HPDE6-E6E7 (cell line): ENCODE measurements around the gene NFS1.
A peak's percentile ranks its signal among the peaks of the same experiment; 100 is the strongest.

Experiments used
- DNase-seq: peaks from one replicate; pipeline ENCODE4 v3.0.0; 2011; ENCODE audit warnings: missing footprints; ENCODE audit errors: extremely low spot score

NFS1 gene

DNA sequence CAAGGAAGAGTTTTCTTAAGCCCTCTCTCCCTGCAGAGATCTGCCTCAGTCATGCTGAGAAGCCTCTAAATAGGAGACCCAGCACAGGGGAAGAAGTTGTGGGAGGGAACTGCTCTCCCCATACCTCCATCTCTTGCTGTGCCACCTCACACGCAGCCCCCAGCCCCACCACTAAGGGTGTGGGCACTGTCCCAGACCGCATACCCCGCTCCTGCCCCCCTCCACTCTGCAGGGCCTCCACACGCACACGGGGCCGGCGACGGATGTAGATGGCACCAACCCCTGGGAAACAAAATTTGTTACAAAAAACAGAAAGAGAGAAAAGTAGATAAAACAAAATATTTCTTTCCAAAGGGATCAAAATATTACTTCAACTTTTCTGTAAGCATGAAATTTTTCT, 24.2 kb downstream of the NFS1 start:
- no peak for DNase-seq

DNA sequence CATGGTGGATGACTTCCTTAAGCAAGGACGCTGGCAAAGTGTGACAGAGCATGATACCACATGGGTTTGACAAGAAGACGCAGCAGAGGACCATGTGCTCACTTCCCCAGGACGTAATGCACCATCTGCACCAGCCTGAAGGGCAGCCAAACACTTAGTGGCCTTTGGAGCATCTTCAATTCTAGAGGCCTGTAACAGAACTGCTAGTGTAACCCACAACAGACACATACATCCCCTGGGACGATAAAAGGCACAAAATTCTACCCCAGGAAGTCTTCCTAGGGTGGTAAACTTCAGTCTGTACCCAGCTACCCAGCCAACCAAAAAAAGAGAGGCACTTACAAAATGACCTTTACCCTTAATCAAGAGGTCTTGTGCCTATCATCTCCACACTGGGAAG, 25.3 kb downstream of the NFS1 start:
- DNase-seq: no peak

DNA sequence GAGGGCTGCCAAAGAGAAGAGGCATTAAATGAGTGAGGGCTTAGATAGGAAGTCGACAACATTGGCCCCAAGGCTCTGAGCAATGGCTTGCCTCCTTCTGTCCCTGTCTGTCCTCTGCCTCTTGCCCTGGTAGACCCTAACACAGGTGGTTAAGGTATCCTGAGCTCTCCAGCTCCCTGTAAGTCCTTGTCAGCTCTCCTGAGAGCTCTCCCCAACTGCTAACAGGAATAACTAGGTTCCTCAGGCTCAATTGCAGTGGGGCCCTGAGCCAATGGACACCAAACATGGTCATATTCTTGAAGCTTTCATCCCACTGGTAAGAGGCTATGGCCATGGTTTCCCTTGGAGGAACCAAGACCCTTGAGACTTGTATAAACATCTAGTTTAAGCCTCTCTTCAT, 29.5 kb downstream of the NFS1 start:
- no peak for DNase-seq

DNA sequence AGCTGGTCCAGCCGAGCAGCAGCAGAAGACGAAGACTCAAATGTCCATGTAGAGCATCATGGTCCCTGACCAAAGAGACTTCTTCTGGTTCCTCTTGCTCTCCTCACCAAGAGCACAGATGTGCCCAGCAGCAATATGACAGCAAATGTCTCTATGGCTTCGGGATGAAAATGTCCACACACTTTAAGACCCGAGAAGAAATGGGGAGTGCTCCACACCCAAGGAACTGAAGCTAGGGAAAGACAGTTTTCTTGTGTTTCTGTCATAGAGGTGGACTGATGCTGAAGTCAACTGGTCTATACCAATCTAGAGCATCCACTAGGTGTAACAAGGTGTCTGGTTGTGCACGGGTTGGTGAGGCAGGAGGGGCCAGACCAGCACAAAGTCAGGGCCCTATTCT, 29.9 kb downstream of the NFS1 start:
- DNase-seq: no peak

DNA sequence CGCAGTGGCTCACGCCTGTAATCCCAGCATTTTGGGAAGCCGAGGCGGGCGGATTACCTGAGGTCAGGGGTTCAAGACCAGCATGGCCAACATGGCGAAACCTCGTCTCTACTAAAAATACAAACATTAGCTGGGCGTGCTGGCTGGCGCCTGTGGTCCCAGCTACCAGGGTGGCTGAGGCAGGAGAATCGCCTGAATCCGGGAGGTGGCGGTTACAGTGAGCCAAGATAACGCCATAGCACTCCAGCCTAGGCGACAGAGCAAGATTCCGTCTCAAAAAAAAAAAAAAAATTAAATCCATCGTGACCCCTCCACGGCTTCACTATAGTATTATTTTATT, 33.2 kb downstream of the NFS1 start:
- DNase-seq: no peak

DNA sequence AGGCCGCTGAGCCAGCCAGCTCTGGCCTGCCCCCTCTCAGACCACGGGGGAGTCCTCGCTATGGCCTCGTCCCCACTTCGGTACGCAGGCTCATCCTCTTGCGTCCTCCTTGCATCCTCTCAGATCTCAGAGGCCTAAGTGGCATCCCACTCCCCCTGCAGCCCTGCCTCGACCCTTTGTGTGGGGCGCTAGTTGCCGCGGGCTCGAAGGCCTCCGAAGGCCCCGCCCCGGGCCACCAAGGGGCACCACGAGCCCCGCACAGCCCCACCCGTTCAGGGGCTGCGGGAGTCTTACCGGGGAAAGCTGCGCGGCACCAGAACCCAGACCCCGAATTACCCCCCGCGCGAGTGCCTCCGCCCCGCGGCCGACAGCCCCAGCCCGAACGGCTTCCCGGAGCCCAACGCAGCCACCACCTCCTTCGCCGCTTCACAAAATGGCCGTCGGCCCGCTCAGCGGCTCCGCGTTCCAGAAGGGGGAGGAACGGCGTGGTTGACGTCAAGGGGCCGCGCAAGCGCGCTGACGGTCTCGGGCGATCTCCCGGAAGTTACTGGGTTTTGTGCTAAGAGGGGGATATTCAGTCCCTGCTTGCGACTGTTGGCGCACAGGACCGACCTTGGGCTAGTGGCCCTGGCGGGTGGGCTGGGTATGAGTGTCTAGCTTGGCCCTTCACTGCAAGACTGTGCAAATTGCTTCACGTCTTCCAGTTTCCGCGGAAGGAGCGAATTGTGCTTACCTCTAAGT, 34.5 kb downstream of the NFS1 start, which contains the start of the genes CPNE1 and RBM12:
TSS of gene CPNE1 (minus strand) at position 435 of the 741 bp plus-strand sequence. CDS start 31,977 bp downstream, outside the sequence.
TSS of gene RBM12 (minus strand) at position 435 of the 741 bp plus-strand sequence. CDS start 9,578 bp downstream, outside the sequence.
- peak; percentile 100 for DNase-seq

DNA sequence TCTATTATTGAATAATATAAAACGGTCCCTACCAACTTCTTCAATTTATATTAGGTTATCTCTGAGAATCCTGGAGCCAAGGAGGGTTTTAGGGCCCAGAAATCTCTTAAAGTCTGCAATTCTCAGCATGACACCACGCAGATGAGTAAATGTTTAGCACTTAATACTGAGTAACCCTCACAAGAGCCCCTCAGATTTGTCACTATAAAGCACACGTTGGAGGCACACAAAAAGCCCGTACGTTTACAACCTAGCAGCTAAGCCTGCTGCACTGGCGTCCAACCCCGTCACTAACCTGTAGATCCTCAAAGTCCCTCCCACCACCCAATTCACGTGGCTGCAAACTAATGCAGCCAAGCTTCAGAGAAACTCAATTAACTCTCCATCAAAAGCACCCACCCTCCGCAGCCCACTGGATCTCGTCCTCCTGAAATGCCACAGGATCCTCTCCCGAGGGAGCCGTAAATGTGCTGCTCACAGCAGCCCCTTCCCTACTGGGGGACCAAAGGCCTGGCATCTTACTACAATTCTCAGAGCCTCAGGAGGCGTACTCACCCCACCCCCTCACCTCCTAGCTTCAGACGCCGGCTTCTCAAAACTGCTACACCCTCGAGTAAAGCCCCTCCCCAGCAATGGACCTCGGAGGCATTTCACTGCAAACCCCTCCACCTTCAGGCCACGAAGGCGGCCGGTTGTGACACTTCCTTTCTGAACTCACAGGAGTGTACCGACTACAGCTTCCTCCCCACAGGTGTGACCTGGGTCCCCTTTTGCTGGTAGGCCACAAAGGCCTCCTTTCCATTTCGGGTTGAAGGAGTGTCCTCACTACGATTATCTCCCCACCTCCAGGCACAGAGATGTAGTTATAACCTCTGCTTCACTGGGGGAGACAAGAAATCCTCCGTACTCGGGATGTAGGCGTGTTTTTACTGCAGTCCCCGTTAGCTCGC, 35.4 kb downstream of the NFS1 start:
- DNase-seq: peak; percentile 60

DNA sequence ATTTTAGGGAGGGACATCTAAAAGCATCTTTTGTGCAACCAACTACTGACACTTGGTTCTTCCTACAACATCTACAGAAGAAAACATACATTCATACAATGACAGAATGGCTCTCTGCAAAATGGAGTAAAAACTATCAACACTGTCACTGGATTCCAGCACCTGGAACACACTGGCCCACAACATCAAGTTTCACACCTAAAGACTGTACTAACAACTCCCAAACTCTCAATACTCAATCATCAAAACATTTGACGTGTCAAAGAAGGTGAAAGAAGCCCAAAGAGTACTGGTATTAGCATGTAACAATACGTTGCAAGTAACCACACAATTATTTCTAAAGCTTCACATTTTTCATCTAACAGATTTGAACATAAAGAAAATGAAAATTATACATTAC, 36.6 kb downstream of the NFS1 start:
- no peak for DNase-seq

DNA sequence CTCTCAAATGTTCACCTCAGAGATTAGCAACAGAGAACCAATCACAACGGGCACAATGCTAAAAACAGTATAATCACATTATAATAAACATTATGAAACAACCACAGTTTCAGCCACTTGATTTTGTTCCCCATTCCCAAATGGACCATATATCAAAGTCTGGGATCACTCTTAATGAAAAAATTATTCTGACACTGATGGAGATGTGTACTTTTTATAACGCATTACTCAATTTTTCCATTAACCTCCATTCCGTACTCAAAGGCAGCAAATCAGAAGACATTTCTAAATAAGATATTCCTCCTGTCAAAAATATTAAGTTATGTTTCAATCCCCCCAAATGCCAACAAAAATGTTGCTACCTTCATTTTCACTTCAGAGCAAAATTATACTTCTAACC, 37.2 kb downstream of the NFS1 start:
- DNase-seq: no peak

DNA sequence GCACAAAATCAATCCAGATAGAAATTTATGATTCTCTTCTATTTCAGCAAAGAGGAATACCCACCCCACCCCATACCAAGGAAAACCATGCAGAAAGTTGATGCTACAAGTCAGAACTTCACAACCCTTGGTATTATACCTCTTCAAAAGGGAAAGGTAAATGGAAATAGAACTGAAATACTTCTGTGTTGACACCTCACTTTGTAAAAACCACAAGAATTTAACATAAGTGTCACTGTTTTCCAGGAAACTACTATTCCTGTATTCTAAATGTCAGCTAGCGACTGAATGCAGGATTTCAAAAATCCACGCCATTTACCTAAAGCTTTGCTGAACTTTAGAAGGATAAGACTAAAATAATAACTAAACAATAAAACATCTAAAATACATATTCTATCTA, 38.1 kb downstream of the NFS1 start:
- peak; percentile 38 for DNase-seq

DNA sequence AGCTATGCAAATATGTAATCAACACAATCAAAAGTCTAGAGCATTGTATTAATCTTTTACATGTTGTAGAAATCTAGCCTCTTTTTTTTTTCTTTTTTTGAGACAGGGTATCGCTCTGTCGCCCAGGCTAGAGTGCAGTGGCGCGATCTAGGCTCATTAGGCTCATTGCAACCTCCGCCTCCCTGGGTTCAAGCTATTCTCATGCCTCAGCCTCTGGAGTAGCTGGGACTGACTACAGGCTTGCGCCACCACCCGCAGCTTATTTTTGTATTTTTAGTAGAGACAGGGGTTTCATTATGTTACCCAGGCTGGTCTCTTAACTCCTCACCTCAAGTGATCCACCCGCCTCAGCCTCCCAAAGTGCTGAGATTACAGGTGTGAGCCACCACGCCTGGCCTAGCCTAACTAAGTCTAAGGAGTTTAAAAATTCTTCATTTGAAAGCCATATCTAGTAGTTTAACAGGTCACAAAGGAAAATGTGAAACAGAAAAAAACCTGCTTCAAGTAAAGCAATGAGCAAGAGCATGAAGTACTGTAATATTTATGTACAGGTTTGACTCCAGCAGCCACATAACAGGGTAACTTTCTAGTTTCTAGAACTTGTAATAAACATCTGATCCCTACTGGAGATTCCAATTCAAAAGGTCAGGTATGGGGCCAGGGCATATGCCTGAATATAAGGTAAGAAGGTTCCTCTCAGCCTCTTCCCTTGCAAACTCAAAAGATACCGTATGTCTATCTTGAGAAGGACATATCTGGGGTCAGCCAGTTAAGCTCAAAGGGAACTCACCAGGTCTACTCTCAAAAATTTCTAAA, 38.8 kb downstream of the NFS1 start:
- DNase-seq: no peak

DNA sequence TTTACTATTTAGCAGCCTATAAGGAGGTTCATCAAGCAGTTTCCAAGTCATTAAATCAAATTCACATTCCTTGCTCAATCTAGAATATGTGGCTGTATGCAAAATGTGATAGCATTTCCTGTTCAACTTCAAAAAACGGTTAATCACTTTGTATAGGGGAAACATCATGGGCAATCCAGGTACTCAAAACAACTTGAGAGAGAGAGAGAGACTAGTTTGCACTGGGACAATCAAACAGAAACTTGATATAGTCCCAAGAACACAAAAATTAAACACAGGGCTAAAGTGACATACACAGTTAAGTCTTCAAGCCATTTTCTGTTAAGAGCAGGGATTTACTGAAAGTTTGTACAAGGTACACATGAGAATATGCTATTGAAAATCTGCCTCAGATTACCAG, 41.9 kb downstream of the NFS1 start:
- no peak for DNase-seq

DNA sequence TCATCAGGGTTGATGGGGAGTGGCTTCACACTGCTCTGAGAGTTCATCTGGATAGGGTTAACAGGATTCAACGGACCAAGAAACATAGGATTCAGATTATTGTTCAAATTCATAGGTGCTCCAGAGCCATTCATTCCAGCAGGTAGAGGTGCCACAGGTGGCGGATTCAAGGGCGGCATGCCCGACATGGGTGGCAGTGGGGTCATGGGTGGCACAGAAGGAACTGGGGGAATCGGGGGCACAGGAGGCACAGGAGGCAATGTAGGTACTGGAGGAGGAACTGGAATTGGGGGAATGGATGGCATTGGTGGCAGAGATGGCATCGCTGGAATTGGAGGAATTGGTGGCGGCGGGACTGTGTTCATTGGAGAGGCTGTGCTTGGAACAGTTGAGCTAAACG, 44.7 kb downstream of the NFS1 start:
- DNase-seq: no peak

DNA sequence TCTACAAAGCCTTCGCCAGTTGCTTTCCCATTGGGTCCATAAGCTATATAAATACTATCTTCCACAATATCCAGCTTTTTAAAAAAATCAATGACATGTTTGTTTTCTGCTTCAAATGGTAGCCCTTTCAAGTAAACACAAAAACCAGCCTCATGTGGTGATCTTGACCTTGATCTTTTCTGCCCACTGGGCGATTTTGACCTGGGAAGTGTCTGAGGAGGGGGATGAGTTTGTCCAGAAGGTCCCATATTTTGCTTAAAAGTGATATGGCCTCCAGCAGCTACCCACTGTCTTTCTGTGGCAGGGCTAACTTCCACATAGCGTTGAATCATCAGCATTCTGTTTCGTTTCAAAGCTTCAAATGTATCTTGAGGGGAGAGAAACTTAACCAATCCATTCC, 45.3 kb downstream of the NFS1 start:
- DNase-seq: no peak

DNA sequence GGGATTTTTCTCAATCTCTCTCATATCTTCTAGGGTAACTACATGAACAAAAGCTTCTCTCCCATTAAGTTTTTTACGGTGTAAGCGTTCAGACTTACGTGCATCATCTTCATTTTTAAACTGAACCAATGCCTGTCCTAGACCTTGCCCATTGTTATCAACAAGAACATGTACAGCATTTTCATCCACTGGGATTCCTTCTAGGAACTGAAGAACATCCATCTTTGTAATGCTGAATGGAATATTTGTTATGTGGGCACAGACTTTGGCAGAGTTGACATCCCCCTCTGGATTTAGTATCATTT, 45.8 kb downstream of the NFS1 start:
- DNase-seq: no peak

DNA sequence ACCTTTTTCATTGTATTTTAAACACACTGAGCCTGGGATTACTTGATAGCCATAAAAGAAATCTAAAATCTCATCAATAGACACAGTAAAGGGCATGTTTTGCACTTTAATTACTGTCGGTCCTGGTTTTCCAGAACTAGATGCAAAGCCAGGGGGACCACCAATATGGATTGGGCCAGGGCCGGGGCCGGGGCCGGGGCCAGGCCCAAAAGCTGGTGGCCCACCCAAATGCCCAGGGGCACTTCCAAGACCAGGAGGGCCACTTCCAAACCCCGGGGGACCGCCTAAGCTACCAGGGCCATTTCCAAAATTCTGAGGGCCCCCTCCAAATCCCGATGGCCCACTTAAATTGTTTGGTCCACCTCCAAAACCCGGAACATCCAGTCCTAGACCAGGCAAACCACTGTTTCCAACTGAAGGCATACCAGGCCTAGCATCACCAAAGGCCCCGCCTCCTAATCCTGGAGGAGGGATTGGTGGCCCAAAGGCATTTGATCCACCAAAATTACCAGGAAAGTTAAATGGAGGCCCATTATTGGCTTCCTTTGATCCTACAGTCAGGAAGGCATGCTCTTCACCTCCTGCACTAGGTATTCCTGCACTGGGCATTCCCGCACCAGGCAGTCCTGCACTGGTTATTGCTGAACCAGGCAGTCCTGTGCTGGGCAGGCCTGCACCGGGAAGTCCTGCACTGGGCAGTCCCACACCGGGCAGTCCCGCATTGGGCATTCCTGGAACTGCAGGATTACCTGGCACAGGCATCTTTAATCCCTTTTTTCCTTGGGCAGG, 46.3 kb downstream of the NFS1 start:
- DNase-seq: no peak

DNA sequence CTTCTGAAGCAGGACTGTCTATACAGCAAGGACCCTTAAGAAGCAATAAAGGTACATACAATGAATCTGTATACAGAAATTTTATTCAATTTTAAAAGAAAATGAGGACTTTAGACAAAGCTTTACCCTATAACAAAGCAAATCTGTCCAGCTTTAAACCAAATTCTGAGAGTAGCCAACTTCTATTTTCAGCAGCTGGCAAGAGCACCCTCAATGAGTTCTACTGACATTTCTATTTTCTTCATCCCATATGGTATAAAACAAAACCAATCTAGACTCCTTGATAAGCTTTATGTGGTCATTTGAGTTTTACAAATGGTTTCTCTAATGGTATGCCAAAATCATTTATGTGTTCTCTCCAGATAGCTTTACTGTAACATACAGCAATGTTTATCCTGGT, 47.2 kb downstream of the NFS1 start:
- no peak for DNase-seq

DNA sequence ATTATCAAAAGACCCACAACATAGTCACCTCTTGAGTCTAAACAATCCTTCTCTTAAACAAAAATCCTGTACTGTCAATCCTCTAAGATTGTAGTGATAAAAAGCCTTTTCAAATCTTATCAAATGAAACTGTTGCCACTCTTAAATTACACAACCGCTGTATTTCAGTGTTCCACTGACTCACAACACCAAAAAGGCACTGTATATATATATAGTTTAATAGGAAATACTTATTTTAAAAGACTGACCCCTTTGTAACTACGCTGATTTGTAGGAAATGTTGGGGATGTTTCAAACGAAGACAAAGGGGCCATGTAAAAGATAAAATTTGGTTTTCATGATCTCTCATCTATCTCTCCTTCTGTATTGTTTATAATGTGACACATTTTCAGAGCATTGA, 48.5 kb downstream of the NFS1 start:
- DNase-seq: no peak

DNA sequence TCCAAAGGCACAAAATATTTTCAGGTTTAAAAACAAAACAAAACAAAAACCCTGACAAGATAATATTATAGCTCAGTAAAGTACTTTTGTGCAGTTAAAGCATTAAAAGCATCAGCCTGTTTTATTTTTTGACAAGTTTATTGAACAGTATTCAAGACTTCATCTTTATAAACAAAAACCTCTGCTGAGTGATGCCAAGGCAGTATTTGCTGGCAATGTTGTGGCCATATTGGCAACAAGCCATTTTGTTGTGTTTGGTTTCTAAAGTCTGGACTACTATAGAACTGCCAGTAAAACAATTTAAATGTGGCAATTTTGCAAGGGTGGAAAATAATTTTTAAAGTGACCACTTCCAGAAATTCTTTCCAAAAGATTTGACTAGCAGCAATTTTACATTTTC, 50.3 kb downstream of the NFS1 start:
- DNase-seq: no peak

DNA sequence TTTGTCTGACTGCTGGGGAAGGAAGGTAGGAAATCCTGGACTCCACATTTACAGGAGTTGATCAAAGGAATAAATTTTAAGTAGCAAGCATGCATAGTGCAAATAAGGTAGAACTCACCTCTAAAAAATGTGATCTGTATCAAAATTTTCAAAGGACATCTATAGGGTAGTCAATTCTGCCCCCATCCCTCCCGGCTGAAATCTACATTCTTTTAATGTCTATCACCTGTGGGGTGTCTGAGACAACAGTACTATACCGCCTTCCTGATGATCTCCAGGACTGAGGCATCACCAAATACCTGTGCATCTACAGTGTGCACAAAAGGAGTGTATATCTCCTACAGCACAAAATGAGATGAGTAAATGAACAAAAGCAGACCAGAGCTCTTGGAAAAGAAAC, 54.3 kb downstream of the NFS1 start:
- no peak for DNase-seq

DNA sequence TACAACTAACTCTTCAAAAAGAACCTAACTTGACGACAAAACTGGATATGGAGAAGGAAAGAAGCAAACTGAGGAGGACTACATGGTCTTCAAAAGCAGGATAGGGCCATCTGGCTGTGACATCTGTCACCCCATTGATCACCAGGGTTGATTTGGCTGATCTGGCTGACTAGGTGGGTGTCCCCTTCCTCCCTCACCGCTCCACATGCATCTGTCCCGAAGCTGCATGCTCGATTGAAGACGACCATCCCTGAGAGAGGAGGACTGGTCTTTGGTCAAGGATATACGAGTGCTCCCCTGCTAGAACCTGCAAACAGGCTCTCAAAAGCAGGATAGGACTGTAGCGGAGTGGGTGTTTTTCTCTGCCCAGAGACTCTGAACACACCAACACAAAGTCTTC, 56.1 kb downstream of the NFS1 start:
- DNase-seq: no peak

DNA sequence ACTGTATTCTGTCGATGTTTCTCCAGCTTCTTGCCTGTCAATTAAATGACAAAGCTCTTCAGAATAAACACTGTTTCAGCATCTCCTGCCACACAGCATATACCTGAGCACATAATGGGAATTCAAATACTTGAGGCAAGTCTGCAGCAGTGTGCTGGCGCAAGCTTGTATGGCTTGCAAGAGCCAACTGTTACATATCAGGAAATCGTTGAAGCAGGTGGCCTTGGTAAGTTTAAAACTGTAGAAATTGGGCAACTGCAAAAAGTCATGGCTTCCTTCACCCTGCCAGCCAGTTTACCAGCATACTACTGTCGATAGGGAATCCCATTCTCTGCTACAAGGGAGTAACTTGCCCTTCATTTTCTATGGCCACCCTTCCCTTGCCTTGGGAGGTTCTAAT, 57.4 kb downstream of the NFS1 start:
- DNase-seq: no peak
